GM21723 (cell line): ENCODE results near the gene RNF115.
A peak's percentile ranks its signal among the peaks of the same experiment; 100 is the strongest.
"Not testable (repeated sequence)": the region's sequence is repeated elsewhere in the genome, so short reads cannot be mapped to it uniquely, and the experiment has no call there.

Experiments
- ATAC-seq: cut with Tn5 transposase; IDR thresholded peaks from one replicate; pipeline ENCODE4 v1.9.1; 2021; ENCODE audit warnings: mild to moderate bottlenecking, moderate library complexity; ENCODE audit not compliant: unreplicated experiment

The RNF115 gene

DNA sequence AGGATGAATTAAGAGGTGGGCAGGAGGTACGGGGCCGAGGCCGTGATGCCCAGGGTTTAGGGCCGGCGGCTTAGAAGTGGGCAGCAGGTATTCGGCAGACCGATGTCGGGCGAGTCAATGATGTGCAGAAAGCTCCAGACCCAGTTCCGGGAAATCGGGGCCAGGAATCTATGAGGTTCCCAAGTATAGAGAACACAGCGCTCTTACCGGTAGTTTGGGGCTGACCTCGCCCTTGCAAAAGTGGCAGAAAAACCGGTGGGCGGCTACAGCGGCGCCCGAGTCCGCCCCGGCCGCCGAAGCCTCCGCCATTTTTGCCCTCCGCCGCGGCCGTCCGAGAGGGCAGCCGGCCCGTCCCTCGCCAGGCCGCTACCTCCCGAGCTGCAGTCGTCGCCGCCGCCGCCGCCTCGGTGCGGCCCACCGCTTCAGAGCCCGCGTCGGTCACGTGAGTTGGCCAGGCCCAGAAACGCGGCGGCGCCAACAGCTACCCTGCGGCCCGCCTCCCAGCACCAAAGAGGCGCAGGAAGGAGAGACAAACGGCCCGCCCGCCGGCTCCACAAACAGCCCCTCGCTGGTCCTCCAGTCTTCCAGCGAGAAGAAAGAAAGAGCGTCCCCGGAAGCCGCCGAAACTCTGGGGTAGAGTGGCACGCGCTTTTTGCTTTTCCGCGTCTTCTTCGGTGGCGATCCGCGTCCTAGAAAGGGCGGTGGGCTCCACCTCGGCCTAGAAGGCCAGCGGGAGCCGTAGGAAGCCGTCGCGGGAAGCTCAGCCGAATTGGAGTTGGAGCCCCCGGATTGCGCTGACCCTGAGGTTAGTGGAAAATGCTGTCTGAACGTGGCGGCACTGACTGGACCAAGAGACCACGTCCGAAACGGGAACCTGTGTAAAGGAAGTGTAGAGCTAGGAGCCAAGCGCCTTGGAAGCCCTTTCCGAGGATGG, at the start of gene RNF115, which contains the start of gene POLR3C:
Gene RNF115 (minus strand): TSS at position 531 of the 934 bp plus-strand sequence. CDS start 222 bp downstream, at position 309.
Gene POLR3C (plus strand): TSS at position 636 of the 934 bp plus-strand sequence. CDS start 1,577 bp downstream, outside the sequence.
- peak; percentile 88 for ATAC-seq

DNA sequence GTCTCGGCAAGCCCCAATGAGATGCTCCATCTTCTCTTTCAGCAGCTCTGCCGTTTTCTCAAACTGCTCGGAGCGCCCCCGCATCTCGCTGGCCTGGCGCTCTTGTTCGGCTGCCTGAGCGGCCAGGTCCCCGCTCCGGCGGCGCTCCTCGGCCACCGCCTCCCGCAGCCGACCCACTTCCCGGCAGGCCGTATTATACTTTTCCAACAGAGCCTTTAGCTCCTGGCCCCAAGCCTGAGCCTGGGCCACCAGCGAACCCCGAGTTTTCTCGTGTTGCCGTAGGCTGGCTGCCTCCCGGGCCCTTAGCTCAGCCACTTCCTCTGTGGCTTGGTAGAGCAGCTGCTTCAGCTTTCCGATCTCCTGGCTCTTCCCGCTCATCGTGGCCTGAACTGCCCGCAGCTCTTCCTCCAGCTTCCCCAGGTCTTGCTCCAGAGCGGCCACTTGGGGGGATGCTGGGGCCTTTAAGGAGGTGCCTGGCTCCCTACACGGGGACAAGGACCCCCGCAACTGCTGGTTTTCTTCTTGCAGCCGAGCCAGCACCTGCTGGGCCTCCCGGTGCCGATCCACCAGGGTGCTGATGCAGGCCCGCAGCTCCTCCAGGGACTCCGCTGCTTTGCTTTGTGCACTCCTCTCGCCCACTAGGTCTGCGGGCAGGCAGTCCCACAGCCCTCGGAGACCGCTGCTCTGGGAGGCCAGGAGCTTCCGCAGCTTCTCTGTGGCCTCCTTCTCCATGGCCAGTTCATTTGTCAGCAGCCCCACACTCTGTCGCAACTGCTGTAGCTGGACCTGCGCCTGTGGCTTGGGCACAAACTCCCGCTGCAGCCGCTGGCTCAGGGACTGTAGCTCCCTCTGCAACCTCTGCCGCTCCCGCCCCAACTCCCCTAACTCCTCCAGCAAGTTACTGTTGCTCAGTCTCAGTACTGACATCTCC, 48.4 kb upstream of the RNF115 start:
- no peak for ATAC-seq

DNA sequence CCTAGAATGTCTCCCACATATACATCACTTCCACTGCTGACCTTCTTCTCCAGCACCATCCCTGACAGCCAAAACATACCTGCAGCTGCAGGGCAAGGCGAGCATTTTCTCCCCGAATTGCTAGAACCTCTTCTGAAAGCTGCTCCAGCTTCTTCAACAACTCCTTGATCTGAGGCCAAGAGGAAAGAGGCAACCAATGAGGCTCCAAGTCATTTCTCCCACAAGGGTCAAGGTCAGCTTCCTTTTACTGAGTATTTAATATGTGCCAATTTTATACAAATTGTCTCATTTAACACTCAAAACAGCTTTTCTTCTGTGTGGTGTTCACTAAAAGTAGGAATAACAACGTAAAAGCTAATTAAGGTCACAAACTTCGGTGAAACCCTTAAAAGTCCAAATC, 44.3 kb upstream of the RNF115 start:
- ATAC-seq, result no peak

DNA sequence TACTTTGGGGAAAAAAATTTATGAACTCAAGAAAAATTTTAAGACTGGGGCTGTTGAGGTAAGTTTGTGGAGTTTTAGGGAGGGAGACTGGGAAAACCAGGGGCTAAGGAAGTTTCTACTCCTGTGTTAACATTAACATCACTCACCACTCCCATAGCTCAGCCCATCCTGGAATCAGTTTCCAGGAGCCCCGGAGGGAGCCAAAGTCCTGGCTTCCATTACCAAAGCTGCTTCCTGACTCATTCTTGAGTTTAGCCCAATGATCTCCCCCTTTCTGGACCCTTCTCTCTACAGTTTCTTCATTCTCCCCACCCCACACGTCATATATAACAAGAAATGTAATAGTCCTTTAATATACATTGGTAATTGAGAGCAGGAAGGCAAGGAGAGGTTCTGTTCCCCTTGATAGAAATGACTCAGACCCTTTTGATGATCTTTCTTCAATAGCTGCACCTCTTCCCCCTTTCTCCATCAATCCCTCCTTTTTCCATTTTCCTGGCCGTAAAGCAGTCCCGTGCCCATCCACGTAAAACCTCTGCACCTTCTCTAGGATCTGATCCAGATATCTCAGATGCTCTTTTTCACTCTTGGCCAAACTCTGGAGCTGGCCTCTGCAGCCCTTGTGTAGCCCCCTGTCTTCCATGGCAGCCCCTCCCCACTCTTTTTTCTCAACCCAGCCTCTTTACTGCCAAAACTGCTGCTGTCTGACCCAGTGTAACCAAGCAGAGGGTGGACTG, 39.6 kb upstream of the RNF115 start:
- no peak for ATAC-seq

DNA sequence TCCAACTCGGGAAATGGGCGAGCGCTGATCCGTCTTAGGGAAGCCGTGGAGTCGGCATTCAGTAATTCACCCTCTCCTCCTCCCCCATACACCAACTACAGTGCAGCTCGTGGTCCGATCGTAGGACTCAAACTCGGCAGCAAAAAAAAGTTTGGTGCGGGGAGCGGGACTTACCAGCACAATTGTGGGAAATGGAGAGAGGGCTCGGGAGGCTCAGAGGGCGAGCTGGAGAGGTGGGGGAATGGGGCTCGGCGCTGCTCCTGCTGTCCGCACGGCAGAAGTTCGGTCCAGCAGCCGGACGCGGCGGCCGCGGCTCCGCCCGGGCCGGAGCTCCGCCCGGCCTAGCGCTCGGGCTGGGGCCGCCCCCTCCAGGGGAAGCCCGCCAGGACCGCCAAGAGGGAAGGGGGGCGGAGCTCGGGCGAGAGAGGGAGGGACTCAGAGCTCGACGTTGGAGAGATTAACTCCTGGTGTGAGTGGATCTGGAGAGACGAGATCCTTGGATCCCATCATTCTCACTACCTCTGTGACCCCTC, 35.7 kb upstream of the RNF115 start:
- ATAC-seq, result peak; percentile 75

DNA sequence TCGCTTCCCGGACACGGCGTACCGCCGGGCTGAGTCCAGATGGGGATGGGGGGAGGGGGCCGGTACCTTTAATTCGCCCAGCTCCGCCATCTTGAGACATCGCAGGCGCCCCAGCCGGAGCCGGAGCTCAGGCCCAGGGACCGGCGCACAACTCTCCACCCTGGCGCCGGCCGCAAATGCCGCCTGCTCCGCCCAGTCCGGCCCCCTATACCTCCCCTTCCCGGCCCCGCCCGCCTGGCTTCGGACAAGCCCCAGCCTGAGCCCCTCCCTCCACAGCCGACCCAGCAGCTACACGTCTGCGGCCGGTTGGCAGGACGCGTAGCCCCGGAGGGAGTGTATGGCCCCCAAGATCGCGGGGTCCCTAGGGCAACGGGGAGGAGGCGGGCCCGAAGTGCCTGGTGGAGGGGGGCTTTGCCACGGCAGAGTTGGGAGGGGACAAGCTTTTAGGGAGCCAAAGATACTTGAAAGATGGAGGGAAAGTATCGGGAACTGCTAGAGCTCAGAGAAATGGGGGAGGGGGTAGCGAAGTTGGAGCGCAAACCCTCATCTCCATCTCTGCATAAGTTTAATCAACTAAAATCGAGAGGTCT, 35.1 kb upstream of the RNF115 start, which contains the start of gene PIAS3:
Gene PIAS3 (minus strand): TSS at position 181 of the 590 bp plus-strand sequence. CDS start 91 bp downstream, at position 90.
- peak; percentile 74 for ATAC-seq

DNA sequence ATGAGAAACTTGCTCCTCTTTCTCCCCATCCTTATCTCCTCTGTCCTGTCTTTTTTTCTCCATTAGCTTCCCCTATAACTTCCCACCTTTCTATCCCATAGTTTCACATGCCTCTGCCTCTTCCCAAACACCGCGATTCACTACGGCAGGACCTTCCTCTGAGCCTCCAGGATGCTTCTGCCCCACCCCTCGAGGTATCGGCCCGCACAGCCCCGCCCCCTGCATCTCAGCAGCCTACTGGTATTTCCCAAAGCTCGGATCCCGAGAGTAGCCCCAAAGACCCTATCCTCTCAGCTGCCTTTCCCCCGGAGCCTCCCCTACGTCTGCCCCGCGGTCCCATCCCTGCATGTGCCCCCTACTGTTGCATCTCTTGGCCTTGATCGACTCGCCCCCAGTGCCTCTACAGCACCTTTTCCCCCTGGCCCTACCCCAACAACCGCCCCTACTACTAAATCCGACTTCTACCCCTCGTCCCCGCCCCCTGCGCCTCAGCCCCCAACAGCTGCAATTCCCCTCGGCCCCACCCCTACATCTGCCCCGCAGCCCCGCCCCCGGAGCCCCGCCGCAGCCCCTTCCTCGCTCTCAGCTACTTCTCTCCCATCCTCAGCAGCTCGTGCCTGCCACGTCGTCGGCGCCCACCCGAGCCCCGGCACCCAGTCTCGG, 34.5 kb upstream of the RNF115 start:
- ATAC-seq, result peak; percentile 7

DNA sequence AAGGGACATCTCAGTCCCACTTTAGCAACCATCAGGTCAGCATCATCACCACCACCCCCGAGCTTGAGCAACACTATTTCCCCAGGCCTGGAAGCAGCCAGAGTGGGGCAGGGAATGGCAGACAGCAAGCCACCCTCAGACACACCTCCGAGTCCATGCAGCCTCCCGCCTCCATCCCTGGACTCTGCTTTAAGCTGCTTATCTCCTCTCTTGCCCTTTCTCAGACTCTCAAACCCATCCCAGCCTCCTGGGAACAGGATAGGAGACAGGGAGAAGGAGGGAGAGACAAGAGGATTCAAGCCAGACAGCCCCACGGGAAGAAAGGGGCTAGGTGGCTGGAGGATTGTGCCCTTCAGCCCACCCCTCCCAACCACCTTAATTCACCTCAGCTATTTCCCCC, 33.3 kb upstream of the RNF115 start:
- no peak for ATAC-seq

DNA sequence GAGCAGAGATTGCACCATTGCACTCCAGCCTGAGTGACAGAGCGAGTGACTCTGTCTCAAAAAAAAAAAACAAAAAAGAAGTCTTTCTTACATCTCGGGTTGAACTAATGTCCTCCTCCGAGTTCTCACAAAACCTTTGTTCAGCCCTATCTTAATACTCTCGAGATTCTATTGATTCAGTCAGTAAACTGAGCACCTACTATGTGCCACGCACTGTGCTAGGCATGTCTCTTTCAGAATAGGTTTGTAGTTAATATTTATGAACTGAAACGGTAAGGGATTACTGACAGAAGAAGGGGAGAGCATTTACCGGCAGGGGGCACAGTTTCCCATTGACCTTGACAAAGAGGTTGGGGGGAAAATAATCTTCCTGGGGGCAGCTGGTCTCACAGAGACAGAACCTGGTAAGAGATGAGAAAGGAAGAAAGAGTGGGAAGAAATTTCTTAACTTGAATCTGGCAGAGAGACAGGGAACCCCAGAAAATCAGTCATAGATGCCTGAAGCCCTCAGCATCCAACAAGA, 31.6 kb upstream of the RNF115 start:
- ATAC-seq, result no peak

DNA sequence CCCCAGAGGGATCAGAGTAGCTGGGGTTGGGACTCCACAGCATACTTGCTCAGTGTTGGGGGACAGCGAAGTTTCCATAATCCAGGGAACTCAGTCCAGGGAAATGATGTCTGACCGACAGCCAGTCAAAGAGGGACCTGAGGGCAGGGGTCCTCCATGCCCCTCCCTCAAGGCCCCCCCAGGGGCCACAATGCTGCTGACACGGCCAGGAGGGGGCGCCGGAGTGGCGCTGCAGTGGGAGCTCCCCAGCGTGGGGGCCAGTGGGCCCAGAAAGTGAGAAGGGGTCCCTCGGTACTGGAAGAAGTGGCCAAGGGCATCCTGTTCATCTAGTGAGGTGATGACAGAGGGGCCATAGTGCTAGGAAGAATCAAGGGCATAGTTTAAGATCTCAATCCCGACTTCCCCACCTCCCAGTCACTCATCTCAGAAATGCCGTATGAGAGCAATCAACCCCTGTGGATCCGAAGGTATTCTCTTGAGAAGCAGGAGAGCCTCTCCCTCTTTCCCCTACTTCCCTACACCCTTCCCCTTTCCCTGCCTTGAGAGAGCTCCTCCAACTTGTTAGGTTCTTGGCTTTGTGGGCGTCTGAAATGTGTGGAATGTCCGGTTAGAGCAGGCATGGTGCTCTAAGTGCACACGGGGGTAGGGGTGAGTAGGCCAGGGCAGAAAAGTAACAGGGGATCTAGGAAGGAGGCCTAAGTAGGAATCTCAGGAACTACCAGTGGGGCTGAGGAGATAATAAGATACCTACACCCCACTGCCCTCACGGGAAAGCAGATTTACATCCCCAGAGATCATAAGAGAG, 25.7 kb upstream of the RNF115 start:
- ATAC-seq, result no peak

DNA sequence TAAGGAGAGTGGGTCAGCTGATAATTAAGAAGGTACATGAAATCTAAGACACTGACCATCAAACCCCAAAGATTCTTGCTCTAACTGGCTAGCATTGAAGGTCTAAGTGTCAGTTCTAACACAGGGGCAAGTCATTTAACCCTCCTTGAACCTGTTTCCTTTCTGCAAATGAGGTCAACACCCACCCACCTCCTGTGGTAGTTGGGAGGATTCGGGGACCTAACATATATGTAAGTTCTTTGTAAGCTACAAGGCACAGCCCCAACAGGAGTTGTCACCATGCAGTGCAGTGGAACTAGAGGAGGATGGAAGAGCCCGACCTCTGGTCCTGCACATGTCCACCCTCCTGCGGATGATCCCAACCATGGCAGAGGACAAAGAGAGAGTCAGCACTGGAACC, 23.9 kb upstream of the RNF115 start:
- ATAC-seq, result no peak

DNA sequence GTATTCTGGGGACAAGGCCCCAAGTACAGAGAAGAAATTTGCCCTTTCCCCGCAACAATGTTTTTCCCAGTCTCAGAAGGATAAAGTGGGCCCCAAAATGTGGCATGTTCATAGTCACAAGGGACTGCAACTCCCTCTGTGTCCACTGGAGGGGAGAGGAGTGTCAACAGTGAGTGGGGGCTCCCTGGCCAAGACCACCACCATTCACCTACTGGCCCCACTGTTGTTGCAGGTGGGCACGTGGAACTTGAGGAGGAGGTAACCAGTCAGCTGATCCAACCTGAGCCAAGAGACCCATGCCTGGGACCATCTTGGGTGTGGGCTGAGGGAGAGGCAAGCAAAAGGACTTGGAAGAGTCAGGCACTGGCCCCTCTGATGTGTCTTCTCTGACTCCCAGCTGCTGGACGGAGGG, 22.3 kb upstream of the RNF115 start:
- peak; percentile 36 for ATAC-seq

DNA sequence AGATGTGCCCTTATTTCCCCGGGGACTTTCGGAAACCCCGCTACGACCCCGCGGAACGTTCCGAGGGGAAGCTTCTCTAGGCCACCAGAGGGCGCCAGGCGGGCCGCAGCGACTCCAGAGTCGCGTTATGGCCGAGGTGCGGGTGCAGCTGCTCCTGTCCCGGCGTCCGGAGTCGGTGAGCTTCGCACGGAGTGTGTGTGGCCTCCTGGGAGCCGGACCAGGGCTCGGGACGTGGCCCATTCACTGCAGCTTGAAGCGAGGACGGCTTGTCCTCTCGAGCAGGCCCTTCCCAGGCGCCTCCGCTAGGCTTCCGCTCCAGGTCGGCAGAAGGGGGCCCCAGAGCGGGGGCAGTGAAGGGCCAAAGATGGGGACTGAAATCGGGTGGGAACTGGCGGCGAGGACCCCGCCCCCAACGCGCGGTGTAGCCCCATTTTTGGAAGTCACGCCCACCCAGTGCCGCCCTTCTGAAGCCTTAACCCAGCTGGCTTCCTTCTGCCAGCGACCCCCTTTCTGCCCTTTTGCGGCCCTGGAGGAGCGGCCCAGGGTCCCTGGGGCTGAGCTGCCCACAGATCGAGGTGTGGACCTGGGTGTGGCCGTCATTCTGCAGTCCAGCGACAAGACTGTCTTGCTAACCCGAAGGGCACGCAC, 21.7 kb upstream of the RNF115 start, which contains the start of gene NUDT17:
Gene NUDT17 (plus strand): TSS at position 117 of the 648 bp plus-strand sequence. CDS start 11 bp downstream, at position 128.
- ATAC-seq, result peak; percentile 69

DNA sequence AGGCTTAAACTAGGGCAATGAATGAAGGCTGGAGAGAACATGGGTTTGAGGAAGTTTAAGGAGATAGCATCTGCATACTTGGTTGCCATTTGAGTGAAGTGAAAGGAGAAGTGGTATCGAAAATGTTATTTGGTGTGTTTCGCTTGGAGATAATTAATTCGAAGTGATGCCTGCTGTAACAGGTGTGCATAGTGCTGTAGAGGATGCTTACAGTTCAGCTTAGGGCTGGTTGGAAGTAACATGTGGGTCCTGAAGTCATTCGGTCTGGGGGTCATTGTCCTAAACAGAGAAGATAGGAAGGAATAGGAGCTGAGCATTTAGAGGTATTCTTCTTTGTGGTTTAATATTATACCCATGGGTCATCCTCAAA, 21.2 kb upstream of the RNF115 start:
- ATAC-seq, result peak; percentile 70

DNA sequence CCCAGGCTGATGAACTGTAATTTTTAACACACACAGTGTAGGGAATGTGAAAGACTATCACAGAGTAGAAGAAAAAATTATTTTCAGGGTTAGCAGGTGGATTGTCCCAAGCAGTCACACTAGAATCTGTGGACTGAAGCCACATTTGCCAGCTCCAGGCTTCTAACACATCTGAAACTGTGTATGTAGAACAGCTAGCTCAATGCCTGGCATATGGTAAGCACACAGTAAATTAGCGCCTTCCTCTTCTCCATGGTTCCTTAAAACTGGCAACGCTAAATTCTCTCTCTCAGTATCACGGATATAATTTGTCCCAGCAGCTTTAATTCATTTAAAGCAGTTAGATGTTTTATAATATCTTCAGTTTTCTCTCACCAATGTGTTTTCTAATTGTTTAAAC, 19.1 kb upstream of the RNF115 start:
- no peak for ATAC-seq

DNA sequence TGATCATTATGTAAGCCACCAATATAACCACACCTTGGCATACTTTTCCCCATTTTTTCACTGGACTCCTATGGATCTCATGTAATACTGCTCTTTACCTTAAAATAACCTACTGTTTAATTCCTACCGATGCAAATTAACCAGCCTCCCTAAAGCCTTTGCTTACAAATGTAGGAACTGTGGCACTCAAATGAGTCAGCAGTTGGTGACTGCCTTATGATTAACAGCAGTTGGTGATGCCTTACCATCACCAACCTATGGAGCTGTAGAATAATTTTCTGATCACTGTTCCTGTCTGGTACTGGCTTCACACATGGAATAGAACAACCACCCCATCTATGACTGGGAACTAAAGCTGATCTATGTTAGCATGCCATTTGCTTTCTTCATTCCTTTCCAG, 13.8 kb upstream of the RNF115 start:
- no peak for ATAC-seq

DNA sequence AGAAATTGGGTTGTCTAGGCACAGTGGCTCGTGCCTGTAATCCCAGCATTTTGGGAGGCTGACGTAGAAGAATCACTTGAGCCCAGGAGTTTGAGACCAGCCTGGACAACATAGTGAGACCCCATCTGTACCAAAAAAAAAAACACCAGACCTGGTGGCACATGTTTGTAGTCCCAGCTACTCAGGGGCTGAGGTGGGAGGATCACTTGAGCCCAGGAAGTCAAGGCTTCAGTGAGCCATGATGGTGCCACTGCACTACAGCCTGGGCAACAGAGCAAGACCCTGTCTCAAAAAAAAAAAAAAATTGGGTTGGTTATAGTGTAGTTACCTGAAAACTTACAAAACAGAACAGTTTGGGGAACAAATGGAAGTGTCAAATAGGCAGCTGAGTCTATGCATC, 6.9 kb upstream of the RNF115 start:
- not testable (repeated sequence) for ATAC-seq
